Inflammatory macrophage treated with lipopolysaccharide for 1 hour (primary cell): Measurements from ENCODE around the gene NAA80.
"Not testable (repeated sequence)": the region's sequence is repeated elsewhere in the genome, so short reads cannot be mapped to it uniquely, and the experiment has no call there.

Experiments used
- DNase-seq, 2 donors: peaks; one replicate each; pipeline ENCODE4 v3.0.0-alpha.2; 2020 to 2022

The NAA80 gene

DNA sequence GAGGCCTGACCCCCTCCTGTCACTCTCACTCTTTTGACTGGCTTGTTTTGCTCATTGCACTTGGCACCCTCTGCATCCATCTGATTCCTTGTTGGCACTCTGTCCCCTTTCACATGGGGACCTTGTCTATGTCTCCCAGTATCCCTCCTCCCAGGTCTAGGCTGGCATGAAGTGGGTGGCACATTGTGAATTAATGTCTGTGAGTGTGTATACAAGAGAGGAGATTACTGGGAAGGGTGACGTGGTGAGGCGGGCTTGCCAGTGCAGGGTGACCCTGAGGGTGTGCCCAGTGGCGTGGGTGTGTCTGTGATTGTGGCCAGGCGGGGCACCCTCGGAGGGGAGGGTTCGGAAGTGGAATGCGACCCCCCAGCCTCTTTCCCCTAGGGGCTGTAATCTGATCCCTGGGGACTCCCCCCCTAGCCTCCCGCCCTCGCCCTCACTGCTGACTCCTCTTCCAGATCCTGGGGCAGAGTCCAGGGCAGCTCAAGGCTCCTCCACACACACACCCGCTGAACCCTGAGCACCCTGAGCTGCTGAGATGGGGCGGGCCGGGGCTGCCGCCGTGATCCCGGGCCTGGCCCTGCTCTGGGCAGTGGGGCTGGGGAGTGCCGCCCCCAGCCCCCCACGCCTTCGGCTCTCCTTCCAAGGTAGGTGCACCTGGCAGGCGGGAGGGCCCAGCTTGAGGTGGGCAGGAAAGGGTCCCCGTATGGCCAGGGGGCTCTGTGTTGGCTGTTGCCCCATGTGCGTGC is 30.3 kb downstream of the NAA80 start, which contains the start of gene SEMA3B:
Gene SEMA3B (plus strand): TSS at position 445 of the 749 bp plus-strand sequence. CDS start 94 bp downstream, at position 539.
- DNase-seq: no peak

- no peak for DNase-seq
Measured at GRCh38 chr3:50268276-50268675, 30.9 kb downstream of the NAA80 start.

DNA sequence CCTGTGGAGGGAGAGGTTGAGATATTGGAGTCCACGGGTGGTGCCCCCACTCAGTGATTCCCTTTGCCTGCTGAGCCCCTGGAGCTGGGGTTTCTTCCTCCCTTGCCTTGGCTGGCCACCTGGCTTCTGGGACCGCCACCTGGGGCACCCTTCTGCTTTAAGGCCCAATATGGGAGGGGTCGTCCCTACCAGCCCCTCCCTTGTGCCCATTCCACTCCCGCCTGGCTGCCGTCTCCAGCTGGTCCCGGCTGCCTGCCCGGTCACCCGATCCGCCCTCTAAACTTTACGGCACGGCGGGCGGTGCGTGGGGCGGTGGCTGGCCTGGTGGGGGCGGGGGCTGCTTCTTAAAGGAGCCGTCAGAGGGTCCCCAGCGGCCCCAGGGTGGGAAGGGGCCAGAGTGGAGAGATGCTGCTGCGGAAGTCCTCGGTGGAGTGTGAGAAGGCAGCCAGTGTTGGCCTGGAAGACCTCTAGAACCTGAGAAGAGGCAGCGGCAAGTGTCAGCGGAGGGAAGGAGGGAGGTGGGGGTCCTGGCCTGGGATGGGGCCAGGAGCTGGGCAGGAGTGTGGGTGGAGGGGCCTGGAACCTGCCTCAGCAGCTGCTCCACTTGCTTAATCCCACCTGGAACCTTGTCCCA is 31.8 kb downstream of the NAA80 start:
- no peak for DNase-seq

- no peak for DNase-seq
Measured at GRCh38 chr3:50266836-50267235, 32.4 kb downstream of the NAA80 start.

- no peak for DNase-seq
Measured at GRCh38 chr3:50266017-50266416, 33.2 kb downstream of the NAA80 start.

DNA sequence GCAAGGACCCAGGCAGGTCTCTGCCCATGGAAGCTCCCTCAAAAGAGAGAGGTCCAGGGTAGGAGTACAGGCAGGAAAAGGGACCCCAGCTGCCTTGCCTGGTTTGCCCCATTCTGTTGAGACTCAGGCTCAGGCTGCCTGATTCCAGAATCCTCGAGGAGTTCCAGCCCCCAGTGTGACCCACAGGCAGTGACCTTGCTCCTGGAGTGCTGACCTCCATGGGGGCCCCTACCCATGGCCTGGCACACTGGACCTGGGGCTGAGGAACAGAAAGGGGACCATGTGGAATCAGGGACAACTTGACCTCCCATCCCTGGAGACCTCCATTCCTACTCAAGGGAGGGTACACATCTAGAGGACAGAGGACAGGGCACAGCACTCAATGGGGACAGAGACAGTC is 33.6 kb downstream of the NAA80 start:
- no peak for DNase-seq

GRCh38 chr3:50264964-50265485 is 34.2 kb downstream of the NAA80 start:
- no peak for DNase-seq

DNA sequence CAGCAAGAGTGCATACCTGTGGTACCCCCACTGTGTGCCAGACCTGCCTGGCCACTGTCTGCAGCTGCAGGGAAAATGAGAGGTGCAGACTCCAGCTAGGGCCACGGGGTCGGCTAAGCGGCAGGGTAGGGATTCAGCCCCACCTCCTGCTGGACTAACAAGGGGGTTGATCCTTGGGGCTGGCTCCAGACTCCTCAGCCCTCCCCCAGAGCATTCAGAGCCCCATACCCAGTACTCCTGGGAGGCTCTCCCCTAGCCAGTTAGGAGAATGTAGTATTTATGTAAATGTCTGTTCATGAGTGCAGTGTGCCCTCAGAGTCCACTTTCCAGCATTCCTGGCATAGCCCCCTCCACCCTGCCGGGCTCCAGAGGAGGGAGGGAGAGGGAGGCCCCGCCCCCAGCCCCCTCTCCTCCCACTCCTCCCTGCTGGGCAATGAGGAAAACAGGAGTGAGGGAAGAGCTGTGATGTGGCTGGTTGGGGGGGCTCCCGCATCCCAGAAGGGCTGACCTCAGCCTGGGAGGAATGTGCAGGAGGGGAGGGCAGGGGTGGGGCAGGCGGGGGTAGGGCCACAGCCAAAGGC is 34.7 kb downstream of the NAA80 start:
- no peak for DNase-seq

DNA sequence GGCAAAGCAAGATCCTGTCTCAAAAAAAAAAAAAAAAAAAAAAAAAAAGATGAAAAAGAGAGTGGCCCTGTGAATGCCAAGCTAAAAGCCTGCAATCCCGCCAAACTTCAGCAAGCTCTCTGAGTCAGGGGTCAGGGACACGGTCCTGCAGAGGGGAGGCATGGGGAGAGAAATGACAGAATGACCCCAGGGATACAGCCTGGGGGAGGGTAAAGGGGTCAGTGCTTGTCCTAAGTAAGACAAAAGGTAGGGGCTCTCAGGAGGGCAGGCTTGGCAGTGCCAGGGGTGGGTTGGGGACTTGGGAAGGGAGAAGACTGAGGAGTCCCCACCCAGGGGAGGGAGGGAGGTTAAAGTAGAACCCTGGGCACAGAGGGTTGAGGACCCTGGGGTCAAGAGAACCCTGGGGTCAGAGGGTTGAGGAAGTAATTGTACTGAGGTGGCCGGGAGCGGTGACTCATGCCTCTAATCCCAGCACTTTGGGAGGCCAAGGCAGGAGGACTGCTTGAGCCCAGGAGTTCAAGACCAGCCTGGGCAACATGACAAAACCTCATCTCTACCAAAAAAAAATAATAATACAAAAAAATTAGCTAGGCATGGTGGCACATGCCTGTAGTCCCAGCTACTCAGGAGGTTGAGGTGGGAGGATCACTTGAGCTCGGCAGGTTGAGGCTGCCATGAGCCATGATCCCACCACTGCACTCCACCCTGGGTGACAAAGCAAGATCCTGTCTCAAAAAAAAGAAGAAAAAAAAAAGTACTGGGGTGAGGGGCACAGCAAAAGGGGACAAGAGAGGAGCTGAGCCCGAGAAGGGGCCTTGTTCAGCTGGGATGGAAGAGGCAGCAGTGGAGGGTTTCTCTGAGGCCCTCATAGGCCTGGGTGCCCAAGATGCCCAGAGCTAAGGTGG is 35.5 kb downstream of the NAA80 start:
- DNase-seq: no peak

DNA sequence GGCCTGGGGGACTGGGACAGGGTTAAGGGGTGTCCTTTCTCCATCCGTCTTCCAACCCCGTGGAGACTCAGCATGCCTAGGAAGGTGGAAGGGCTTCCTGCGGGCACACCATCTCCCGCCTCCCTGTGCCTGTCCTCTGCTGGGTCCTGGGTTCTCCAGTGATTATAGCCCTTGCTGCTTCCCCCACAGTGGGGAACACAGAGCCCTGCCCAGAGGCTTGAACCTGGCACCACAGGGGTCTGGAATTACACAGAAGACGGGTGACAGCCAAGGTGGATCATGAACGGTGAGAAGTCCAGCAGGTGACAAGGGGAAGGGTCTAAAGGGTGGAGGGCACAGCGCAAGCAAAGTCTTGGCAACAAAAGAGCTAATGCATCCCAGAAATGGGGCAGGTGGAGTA is 36.4 kb downstream of the NAA80 start:
- DNase-seq: no peak

DNA sequence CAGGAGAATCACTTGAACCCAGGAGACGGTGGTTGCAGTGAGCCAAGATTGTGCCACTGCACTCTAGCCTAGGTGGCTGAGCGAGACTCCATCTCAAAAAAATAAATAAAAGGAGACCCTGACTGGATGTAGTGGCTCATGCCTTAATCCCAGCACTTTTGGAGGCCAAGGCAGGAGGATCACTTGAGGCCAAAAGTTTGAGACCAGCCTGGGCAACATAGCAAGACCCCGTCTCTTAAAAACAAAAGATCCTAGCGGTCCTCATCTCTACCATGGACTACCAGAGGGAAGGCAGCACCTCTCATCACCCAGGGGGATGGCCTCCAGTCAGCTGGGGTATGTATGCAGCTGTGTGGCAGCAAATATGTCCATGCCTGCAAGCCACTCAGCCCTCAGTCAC is 37.0 kb downstream of the NAA80 start:
- not testable (repeated sequence) for DNase-seq

GRCh38 chr3:50261505-50261904 is 37.7 kb downstream of the NAA80 start:
- no peak for DNase-seq

DNA sequence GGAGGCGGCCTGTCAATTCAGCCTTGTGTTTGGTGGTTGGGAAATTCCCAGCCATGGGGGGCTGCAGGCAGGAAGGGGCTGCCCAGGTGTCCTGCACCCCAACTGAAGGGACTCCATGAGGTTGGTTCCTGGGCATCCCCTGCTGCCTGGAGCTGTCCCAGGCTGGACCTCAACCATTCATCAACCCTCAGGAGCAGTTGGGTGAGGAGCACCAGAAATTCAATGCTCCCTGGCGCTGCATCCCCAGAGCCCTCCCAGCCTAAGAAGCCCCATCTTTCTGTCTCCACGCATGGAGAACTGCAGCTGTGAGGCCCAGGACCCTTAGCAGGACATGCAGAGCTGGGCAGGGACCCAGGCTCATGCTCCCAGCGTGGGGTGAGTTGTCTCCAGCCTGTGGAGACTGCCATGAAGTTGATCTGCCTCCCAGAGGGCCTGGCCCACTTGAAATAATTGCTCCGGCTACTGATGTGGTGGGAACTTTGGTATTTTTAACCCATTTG is 38.2 kb downstream of the NAA80 start:
- no peak for DNase-seq

DNA sequence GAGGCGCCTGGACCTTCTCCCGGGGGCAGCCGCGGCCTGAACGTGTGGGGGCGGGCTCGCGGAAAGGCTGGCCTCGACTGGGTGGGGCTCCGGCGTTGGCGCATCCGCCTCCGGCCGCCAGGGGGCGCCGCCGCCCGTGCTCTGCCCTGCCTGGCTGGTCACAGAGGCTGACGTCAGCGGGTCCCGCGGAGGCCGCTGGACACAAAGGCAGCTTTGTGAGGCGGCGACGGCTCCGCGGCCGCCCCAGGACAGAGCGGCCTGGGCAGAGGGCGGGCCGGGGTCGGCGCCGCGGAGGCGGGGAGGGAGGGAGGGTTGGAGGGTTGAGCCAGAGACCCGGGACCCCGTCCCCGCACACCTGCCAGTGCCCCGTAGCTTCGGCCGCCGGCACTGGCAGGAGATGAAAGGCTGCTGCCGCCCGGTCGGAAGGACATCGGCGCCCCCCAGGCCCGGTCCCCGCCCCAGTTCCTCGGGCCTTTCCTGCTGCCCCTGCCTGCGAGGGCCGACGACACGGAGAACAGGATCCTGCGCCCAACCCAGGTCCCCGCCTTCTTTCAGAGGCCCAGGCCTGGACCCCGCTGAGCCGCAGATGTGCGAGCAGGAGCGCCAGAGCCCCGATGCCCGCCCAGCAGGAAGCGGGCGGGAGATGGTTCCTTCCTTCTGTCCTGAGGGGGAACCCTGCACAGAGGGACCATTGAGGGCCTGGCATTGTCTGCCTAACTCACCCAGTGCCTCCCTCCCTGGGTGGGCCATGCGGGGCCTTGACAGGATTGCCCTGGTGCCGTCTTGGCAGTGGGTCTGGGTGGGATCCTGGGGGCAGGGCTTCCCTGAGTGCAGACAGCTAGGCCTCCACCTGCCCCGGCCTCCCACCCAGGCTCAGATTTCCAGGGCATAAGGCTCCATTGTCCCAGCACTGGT is 38.9 kb downstream of the NAA80 start:
- DNase-seq: peak; percentile 82 to 94

GRCh38 chr3:50259432-50260026 is 39.7 kb downstream of the NAA80 start:
- no peak for DNase-seq

- DNase-seq: no peak
Measured at GRCh38 chr3:50258979-50259378, 40.2 kb downstream of the NAA80 start.

DNA sequence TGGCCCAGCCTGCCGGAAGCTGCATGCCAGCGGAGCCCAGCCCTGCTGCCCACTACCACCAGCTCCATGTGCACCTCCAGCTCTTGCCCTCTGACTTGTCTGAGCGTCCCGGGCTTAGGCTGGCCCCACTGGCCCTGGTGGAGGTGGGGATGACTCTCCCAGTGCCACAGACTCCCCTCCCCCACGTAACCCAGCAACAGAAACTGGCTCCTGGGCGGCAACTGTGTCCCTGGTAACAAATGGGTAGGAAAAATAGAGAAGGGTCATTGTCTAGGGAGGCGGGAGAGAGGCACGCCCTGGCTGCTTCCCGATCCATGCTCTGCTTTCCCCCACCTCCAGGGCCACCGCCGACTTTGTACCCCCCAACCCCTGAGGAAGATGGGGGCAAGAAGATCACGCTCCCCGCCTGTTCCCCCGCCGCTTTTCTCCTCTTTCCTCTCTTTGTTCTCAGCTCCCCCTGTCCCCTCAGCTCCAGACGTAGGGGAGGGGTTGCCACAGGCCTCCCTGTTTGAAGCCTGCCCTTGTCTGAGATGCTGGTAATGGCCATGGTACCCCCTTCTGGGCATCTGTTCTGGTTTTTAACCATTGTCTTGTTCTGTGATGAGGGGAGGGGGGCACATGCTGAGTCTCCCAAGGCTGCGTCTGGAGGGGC is 41.0 kb downstream of the NAA80 start:
- no peak for DNase-seq

GRCh38 chr3:50256978-50257890 is 42.0 kb downstream of the NAA80 start:
- peak in 1 of 2 donors; percentile 54 for DNase-seq

- DNase-seq: no peak
Measured at GRCh38 chr3:50255251-50255615, 44.0 kb downstream of the NAA80 start.
